RWPE2 (cell line): ENCODE measurements around the gene MARK3.

ENCODE experiments used
- ATAC-seq: fragments of 200-7000 bp; cut with Tn5 transposase; 3 replicates; pipeline ENCODE4 v1.9.1; 2021; ENCODE audit warnings: low read depth
- DNase-seq: peaks from one replicate; pipeline ENCODE4 v3.0.0-alpha.2; 2020; ENCODE audit warnings: low spot score
- H3K27ac ChIP-seq: fragments of 450-650 bp; 2 replicates; pipeline ENCODE4 v1.5.1; 2017; ENCODE audit warnings: mild to moderate bottlenecking; ENCODE audit not compliant: poor library complexity, severe bottlenecking
- H3K27me3 ChIP-seq: fragments of 250-450 bp; sonication (Bioruptor Pico); 2 replicates; pipeline ENCODE4 v1.5.1; 2021; ENCODE audit warnings: mild to moderate bottlenecking, moderate library complexity; ENCODE audit not compliant: insufficient read depth, poor library complexity, severe bottlenecking
- H3K36me3 ChIP-seq: fragments of 250-450 bp; sonication (Bioruptor Pico); 2 replicates; pipeline ENCODE4 v1.5.1; 2020; ENCODE audit warnings: low read depth, mild to moderate bottlenecking, moderate library complexity
- H3K4me1 ChIP-seq: fragments of 250-450 bp; sonication (Bioruptor Pico); 2 replicates; pipeline ENCODE4 v1.5.1; 2021; ENCODE audit warnings: mild to moderate bottlenecking, moderate library complexity; ENCODE audit not compliant: insufficient read depth, poor library complexity, severe bottlenecking
- H3K4me3 ChIP-seq: fragments of 250-450 bp; sonication (Bioruptor Pico); 2 replicates; pipeline ENCODE4 v1.5.1; 2021; ENCODE audit warnings: mild to moderate bottlenecking, moderate library complexity; ENCODE audit not compliant: severe bottlenecking
- H3K9me3 ChIP-seq: fragments of 250-450 bp; sonication (Bioruptor Pico); 2 replicates; pipeline ENCODE4 v1.5.1; 2021; ENCODE audit warnings: mild to moderate bottlenecking, moderate library complexity; ENCODE audit not compliant: severe bottlenecking
- CTCF ChIP-seq: fragments of 450-650 bp; IDR thresholded peaks from one replicate; pipeline ENCODE4 v1.5.1; 2017; ENCODE audit warnings: mild to moderate bottlenecking, moderate library complexity; ENCODE audit not compliant: poor library complexity, severe bottlenecking

Gene MARK3

GRCh38 chr14:103362780-103363179 is 22.4 kb upstream of the MARK3 start:
- Histone ChIP-seq H3K4me1 (peaks cover 15% of the 10 kb centered on the region), H3K27ac (peak overlapping the region; percentile 89), H3K36me3 (no peaks in the 10 kb centered on the region), H3K4me3 (no peak overlapping the region), H3K9me3 (peaks cover 19% of the 10 kb centered on the region), H3K27me3 (no peaks in the 10 kb centered on the region)
- ATAC-seq: no peak
- DNase-seq: no peak
- TF ChIP-seq CTCF: no peak

DNA sequence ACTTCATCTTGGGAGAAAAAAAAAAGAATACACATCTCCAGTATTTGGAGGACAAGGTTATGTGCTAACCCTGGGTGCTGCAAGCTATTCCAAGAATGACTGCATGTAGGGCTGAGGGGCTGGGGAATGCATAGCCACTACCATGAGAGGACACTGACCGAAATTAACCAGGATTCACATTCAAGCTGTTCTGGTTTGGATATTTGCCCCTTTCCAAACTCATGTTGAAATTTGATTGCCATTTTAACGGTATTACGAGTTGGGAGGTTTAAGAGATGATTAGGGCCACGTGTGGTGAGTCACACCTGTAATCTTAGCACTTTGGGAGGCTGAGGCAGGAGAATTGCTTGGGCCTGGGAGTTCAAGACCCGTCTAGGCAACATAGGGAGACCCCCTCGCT is 18.5 kb upstream of the MARK3 start:
- H3K36me3 ChIP-seq: no peaks in the 10 kb centered on the region
- peaks cover 19% of the 10 kb centered on the region for H3K9me3 ChIP-seq
- no peak for DNase-seq
- no peaks in the 10 kb centered on the region for H3K27me3 ChIP-seq
- no peak overlapping the region for H3K4me3 ChIP-seq
- no peak for TF ChIP-seq CTCF
- H3K4me1 ChIP-seq: peaks cover 9% of the 10 kb centered on the region
- no peak for ATAC-seq
- no peak overlapping the region for H3K27ac ChIP-seq

DNA sequence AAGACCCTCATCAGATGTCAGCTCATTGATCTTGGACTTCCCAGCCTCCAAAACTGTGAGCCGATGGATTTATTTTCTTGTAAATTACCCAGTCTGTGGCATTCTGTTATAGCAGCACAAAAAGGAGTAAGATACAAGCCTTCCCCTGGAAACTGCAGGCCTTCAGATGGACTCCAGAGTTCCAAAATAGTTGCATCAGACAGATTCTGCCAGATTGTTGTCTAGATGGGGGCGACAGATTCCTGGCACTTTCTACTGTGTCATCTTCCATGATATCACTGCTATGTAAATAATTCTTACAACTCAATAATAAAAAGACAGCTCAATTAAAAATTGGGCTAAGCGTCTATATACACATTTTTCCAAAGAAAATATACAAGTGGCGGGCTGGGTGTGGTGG is 17.2 kb upstream of the MARK3 start:
- no peak overlapping the region for H3K4me3 ChIP-seq
- peaks cover 12% of the 10 kb centered on the region for H3K9me3 ChIP-seq
- no peaks in the 10 kb centered on the region for H3K36me3 ChIP-seq
- peaks cover 8% of the 10 kb centered on the region for H3K4me1 ChIP-seq
- ATAC-seq (no peak), DNase-seq (no peak)
- TF ChIP-seq CTCF: no peak
- no peaks in the 10 kb centered on the region for H3K27me3 ChIP-seq
- H3K27ac ChIP-seq: no peak overlapping the region

DNA sequence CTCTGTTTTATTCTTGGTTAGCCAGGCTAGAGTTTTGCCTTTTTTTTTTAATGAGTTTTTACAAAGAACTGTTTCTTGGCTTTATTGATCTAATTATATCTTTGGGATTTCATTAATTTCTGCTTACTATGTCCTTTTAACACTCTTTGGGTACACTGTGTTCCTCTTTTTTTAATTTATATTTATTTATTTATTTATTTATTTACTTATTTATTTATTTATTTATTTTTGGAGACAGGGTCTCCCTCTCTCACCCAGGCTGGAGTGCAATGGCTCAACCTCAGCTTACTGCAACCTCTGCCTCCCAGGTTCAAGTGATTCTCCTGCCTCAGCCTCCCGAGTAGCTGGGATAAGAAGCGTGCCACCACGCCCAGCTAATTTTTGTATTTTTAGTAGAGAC is 15.1 kb upstream of the MARK3 start:
- no peak for TF ChIP-seq CTCF
- no peaks in the 10 kb centered on the region for H3K27me3 ChIP-seq
- H3K4me3 ChIP-seq: no peak overlapping the region
- no peaks in the 10 kb centered on the region for H3K36me3 ChIP-seq
- H3K27ac ChIP-seq: no peak overlapping the region
- ATAC-seq (no peak), DNase-seq (no peak)
- peaks cover 9% of the 10 kb centered on the region for H3K4me1 ChIP-seq
- H3K9me3 ChIP-seq: no peaks in the 10 kb centered on the region

DNA sequence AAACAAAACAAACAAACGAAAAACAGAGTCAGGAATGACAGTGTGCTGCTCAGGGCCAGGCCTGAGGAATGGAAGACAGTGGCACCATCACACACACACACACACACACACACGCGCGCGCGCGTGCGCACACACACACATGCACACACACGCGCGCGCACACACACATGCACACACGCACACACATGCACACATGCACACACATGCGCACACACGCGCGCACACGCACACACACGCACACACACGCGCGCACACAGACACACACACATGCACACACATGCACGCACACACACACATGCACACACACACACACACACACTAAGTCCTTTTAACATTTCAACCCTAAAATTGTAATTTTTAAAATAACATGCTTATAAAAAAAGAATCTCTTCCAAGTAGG is 13.2 kb upstream of the MARK3 start:
- ATAC-seq (no peak), DNase-seq (no peak)
- Histone ChIP-seq H3K4me1 (peaks cover 9% of the 10 kb centered on the region), H3K9me3 (no peaks in the 10 kb centered on the region), H3K4me3 (no peak overlapping the region), H3K27me3 (no peaks in the 10 kb centered on the region), H3K36me3 (no peaks in the 10 kb centered on the region), H3K27ac (peak overlapping the region; percentile 66)
- no peak for TF ChIP-seq CTCF
